GM12892 (cell line): ENCODE measurements around the gene CLIC5.

Experiments used
- POLR2A ChIP-seq: IDR thresholded peaks from 2 replicates; pipeline ENCODE4 v1.6.1; 2011; ENCODE audit warnings: low read depth, low read length, control low read depth
- POLR2AphosphoS5 ChIP-seq: IDR thresholded peaks from 2 replicates; pipeline ENCODE4 v1.6.1; 2011; ENCODE audit warnings: low read depth, low read length, control low read depth
- TAF1 ChIP-seq: IDR thresholded peaks from 2 replicates; pipeline ENCODE4 v1.6.1; 2011; ENCODE audit warnings: low read depth, mild to moderate bottlenecking, control low read depth, low read length, borderline replicate concordance

- no peak for TF ChIP-seq POLR2A
- TF ChIP-seq POLR2AphosphoS5: no peak
- TF ChIP-seq TAF1: no peak
Observed at GRCh38 chr6:45880159-45880558, 135.5 kb downstream of the CLIC5 start.
